Ovary (tissue), 9 donors: ENCODE results near the gene KCNN4. TPM values are rescaled to one million over a fixed set of nuclear protein-coding genes. Genes with fewer than 3 reads are reported as not detected.

Experiments used
- DNase-seq, 5 donors: peaks; one replicate each; pipeline ENCODE4 v3.0.0-alpha.2; 2019 to 2020
- H3K27ac ChIP-seq, 2 donors: fragments of 200-600 bp; one replicate each; pipeline versions ENCODE4 v1.5.1 to v1.8.0; 2019 to 2022
- H3K27me3 ChIP-seq: fragments of 200-600 bp; one replicate; pipeline ENCODE4 v1.8.0; 2022
- H3K36me3 ChIP-seq: fragments of 200-600 bp; sonication (generic); one replicate; pipeline ENCODE4 v1.5.1; 2019
- H3K4me1 ChIP-seq: one replicate; pipeline ENCODE4 v1.8.1; 2013; ENCODE audit warnings: mild to moderate bottlenecking, moderate library complexity; ENCODE audit not compliant: insufficient read depth
- H3K4me3 ChIP-seq: fragments of 200-600 bp; sonication (generic); one replicate; pipeline ENCODE4 v1.5.1; 2017
- H3K9me3 ChIP-seq, 2 donors: fragments of 200-600 bp in 1 of 2; sonication (generic) in 1 of 2; one replicate each; pipeline versions ENCODE4 v1.5.1 to v1.8.1; 2013 to 2019; ENCODE audit warnings: mild to moderate bottlenecking in 1 of 2, moderate library complexity in 1 of 2
- EP300 ChIP-seq: sonication (generic); formaldehyde crosslinking; IDR thresholded peaks from one replicate; pipeline ENCODE4 v1.6.1; 2017; ENCODE audit warnings: antibody characterized with exemption
- POLR2A ChIP-seq: fragments of 450-650 bp; IDR thresholded peaks from one replicate; pipeline ENCODE4 v1.6.1; 2017; ENCODE audit warnings: antibody characterized with exemption, mild to moderate bottlenecking, moderate library complexity
- WGBS, 3 donors: extraction: QIAGEN DNeasy Blood & Tissue Kit in 1 of 3; methylation state at CpG; one replicate each; pipeline versions ENCODE4 v1.1.5 to v1.1.7; 2013 to 2017; 5-methylcytosine and 5-hydroxymethylcytosine counted together
- intact Hi-C, 4 donors: fragments of 100-400 bp; cut with DNase I; formaldehyde crosslinking; loops; one replicate each; pipeline versions ENCODE4 v1.11.0 to v1.15.1; 2022 to 2023
- polyA plus RNA-seq, 2 donors: library from polyadenylated mRNA; stranded (reverse); fragments of 200-250 nt in 1 of 2; fragments of 350-450 nt in 1 of 2; fragmentation: Illumina TruSeq in 1 of 2; extraction: RNeasy Lipid Tissue Mini Kit (QIAGEN cat#74804) in 1 of 2; gene quantifications; one replicate each; pipeline ENCODE4 v1.2.3, GENCODE V29; 2013 to 2014
- total RNA-seq, 7 donors: library from RNA; depleted of rRNA in 2 of 7; stranded (reverse); fragments of >200 nt in 2 of 7; fragmentation: NEBNext Ultra II Directional in 3 of 7; extraction: Animal tissue kit (Norgen Biotek cat#: 25700) in 3 of 7; gene quantifications; one replicate each; pipeline versions ENCODE4 v1.1.0 to v1.2.4, GENCODE V29; 2016 to 2023
- TF ChIP-seq, protein P1 (sequence below), 3 donors: fragments of 450-650 bp in 2 of 3; fragments of 200-600 bp in 1 of 3; IDR thresholded peaks; one replicate each; pipeline versions ENCODE4 v1.5.1 to v1.8.0; 2016 to 2022; ENCODE audit warnings: antibody characterized with exemption in 3 of 3, mild to moderate bottlenecking in 1 of 3
- donor health status: DM: no; HTN: no; CAD: no; lungs with moderate emphysema.
- donor health status: DM: no; HTN: no; CAD: no.
- donor health status: Bipolar disorder and iron deficiency.
- donor health status: DM: yes; HTN: yes; CAD: no.
- donor health status: DM: no; HTN: no; CAD: no.
- donor health status: DM: yes; HTN: yes; CAD: no.

Gene KCNN4
- total and polyA plus RNA-seq, 9 donors: 0.28 to 9.1 (median 2.5) TPM

GRCh38 chr19:43738780-43739211, 42.0 kb downstream of the KCNN4 start:
- intact Hi-C loops: no loop called here
- no peaks in the 10 kb centered on the region for H3K4me1 ChIP-seq
- H3K4me3 ChIP-seq: no peak overlapping the region
- no peaks in the 10 kb centered on the region for H3K27me3 ChIP-seq
- TF ChIP-seq EP300 (no peak), POLR2A (no peak)
- TF ChIP-seq, protein P1, sequence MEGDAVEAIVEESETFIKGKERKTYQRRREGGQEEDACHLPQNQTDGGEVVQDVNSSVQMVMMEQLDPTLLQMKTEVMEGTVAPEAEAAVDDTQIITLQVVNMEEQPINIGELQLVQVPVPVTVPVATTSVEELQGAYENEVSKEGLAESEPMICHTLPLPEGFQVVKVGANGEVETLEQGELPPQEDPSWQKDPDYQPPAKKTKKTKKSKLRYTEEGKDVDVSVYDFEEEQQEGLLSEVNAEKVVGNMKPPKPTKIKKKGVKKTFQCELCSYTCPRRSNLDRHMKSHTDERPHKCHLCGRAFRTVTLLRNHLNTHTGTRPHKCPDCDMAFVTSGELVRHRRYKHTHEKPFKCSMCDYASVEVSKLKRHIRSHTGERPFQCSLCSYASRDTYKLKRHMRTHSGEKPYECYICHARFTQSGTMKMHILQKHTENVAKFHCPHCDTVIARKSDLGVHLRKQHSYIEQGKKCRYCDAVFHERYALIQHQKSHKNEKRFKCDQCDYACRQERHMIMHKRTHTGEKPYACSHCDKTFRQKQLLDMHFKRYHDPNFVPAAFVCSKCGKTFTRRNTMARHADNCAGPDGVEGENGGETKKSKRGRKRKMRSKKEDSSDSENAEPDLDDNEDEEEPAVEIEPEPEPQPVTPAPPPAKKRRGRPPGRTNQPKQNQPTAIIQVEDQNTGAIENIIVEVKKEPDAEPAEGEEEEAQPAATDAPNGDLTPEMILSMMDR (IDR thresholded peaks at IDR 0.05): no peak
- no peaks in the 10 kb centered on the region for H3K36me3 ChIP-seq
- H3K27ac ChIP-seq: no peak overlapping the region
- 39 to 46% (median 41%) methylated on average over 5 of the region's 5 CpGs for WGBS, 3 donors
- DNase-seq: no peak
- no peaks in the 10 kb centered on the region for H3K9me3 ChIP-seq

DNA sequence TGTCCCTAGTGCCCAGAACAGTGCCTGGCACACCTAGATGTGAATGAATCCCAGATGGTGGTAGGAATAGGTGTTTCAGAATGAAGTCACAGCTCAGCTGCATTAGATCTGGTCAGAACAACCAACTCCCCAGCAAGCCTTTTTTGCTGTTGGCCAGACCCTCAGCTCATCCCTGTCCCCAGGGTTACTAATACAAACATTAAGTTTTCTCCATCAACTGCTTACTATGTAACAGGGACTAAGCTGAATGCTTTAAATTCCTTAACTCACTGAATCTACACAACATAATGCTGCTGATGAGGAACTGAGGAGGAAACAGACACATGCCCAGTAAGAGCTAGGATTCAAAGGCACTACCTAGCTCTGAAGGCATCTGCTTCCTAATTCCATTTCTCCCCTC, 44.8 kb downstream of the KCNN4 start:
- TF ChIP-seq POLR2A (no peak), EP300 (no peak)
- TF ChIP-seq, protein P1 (IDR thresholded peaks at IDR 0.05): no peak
- intact Hi-C loops: no loop called here
- H3K4me1 ChIP-seq: no peaks in the 10 kb centered on the region
- H3K4me3 ChIP-seq: no peak overlapping the region
- H3K36me3 ChIP-seq: no peaks in the 10 kb centered on the region
- H3K9me3 ChIP-seq: no peaks in the 10 kb centered on the region
- DNase-seq: no peak
- no peak overlapping the region for H3K27ac ChIP-seq
- no peaks in the 10 kb centered on the region for H3K27me3 ChIP-seq

- H3K4me3 ChIP-seq: no peak overlapping the region
- H3K9me3 ChIP-seq: no peaks in the 10 kb centered on the region
- intact Hi-C loops: no loop called here
- H3K36me3 ChIP-seq: no peaks in the 10 kb centered on the region
- DNase-seq: no peak
- H3K4me1 ChIP-seq: no peaks in the 10 kb centered on the region
- no peak overlapping the region for H3K27ac ChIP-seq
- 95 to 96% (median 95%) methylated on average over 6 of the region's 6 CpGs for WGBS, 3 donors
- TF ChIP-seq EP300: no peak
- TF ChIP-seq, protein P1 (IDR thresholded peaks at IDR 0.05): no peak
- no peak for TF ChIP-seq POLR2A
- H3K27me3 ChIP-seq: no peaks in the 10 kb centered on the region
Measured at GRCh38 chr19:43735013-43735412, 45.8 kb downstream of the KCNN4 start.

DNA sequence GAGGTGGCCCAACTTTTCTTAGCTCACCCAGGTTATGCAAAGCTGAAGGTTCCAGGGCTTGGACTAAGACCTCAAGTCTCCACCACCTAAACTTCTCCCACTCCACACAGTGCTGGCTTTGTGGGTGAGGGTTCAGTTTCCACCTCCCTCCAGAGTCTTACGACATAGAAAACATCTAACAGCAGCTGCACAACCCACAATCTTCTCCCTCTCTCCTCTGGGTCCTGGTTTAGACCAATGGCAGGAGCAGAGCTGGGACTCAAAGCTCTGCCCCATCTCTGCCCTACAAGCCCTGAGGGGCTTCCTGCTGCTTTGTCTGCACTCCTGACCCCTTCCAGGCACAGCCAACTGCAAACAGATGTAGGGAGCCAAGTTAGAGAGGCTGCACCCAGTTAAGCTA, 48.9 kb downstream of the KCNN4 start:
- Histone ChIP-seq H3K9me3 (no peaks in the 10 kb centered on the region), H3K27me3 (no peaks in the 10 kb centered on the region), H3K36me3 (no peaks in the 10 kb centered on the region), H3K27ac (no peak overlapping the region), H3K4me3 (no peak overlapping the region), H3K4me1 (no peaks in the 10 kb centered on the region)
- 51 to 73% (median 64%) methylated on average over 1 of the region's 1 CpG for WGBS, 3 donors
- TF ChIP-seq, protein P1 (IDR thresholded peaks at IDR 0.05): no peak
- TF ChIP-seq EP300 (no peak), POLR2A (no peak)
- intact Hi-C loops: no loop called here
- DNase-seq: no peak

GRCh38 chr19:43731346-43731745, 49.4 kb downstream of the KCNN4 start:
- H3K4me3 ChIP-seq: no peak overlapping the region
- intact Hi-C loops: no loop called here

More at GRCh38 chr19:43731346-43731745, 49.4 kb downstream of the KCNN4 start:
- Histone ChIP-seq H3K9me3 (no peaks in the 10 kb centered on the region), H3K4me1 (no peaks in the 10 kb centered on the region), H3K36me3 (no peaks in the 10 kb centered on the region), H3K27ac (no peak overlapping the region), H3K27me3 (no peaks in the 10 kb centered on the region)
- TF ChIP-seq, protein P1 (IDR thresholded peaks at IDR 0.05): no peak
- TF ChIP-seq EP300 (no peak), POLR2A (no peak)
- 83 to 95% (median 83%) methylated on average over 8 to 14 of the region's 14 CpGs for WGBS, 3 donors
- peak in 1 of 5 donors; percentile 35 for DNase-seq
